ENCODE data around the gene FBXL2. TPM values are rescaled to one million over a fixed set of nuclear protein-coding genes. Genes with fewer than 3 reads are reported as not detected.

The FBXL2 gene
- total and polyA plus RNA-seq, 2 of the 4 experiments (the other 2 are of a cell fraction), result 15.8 to 21.0 TPM

DNA sequence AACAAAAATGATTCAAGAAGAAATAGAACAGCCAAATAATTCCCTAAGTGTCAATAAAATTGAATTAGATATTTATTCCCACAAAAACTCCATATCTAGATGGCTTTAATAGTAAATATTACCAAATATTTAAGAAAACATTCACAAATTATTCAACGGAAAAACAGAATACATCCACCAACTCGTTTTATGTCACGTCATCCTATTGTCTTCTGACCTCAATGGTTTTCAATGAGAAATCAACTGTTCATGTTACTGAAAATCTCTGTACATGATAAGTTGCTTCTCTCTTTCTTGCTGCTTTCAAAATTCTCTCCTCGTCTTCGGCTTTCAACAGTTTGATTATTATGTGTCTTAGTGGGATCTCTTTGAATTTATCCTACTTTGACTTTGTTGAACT, 17.1 kb upstream of the FBXL2 start:
- no peak overlapping the region for H2AK5ac ChIP-seq (ENCODE audit: low read depth, low read length)
- H3K4me1 ChIP-seq (ENCODE audit: control insufficient read depth, insufficient read depth, low read length), result no peaks in the 10 kb centered on the region
- intact Hi-C loops (cut with micrococcal nuclease) (no loop called here), in situ Hi-C loops (cut with MboI; ENCODE audit: low sequenced_read_pairs) (no loop called here), dilution Hi-C loops (cut with HindIII; ENCODE audit: low sequenced_read_pairs, unreplicated experiment) (no loop called here)
- no peak overlapping the region for H2BK20ac ChIP-seq (ENCODE audit: low read depth, low read length)
- no peak overlapping the region for H3K4me3 ChIP-seq (ENCODE audit: insufficient read depth, low read depth, low read length)
- no peak overlapping the region for H3K4ac ChIP-seq (ENCODE audit: low read depth, low read length)
- H3K9ac ChIP-seq (ENCODE audit: low read depth, low read length), result no peak overlapping the region
- H4K8ac ChIP-seq (ENCODE audit: low read depth in 2 of 2, low read length in 2 of 2), result no peak overlapping the region
- H3K23ac ChIP-seq (ENCODE audit: low read depth, low read length), result no peak overlapping the region
- no CpG with 5 or more reads among the region's 5 CpGs for WGBS, 2 experiments (ENCODE audit: extremely low coverage in 2 of 2, insufficient read length in 1 of 2)
- no peak overlapping the region for H4K5ac ChIP-seq (ENCODE audit: low read depth, low read length)
- H3K9me1 ChIP-seq (ENCODE audit: insufficient read depth, low read length), result no peaks in the 10 kb centered on the region
- no peak overlapping the region for H3K4me2 ChIP-seq (ENCODE audit: low read depth, low read length)
- H2AK9ac ChIP-seq (replicated peaks; ENCODE audit: low read depth, low read length, poor library complexity), result no peak overlapping the region
- no peak for ATAC-seq (ENCODE audit: low read depth)
- H3K27ac ChIP-seq (ENCODE audit: insufficient read depth, low read length), result no peak overlapping the region
- H3K14ac ChIP-seq (replicated peaks; ENCODE audit: low read depth, low read length), result no peak overlapping the region
- no peaks in the 10 kb centered on the region for H3K79me1 ChIP-seq (ENCODE audit: low read depth in 1 of 2, low read length in 2 of 2)
- CTCF ChIA-PET, result no interaction called here
- H2BK5ac ChIP-seq (ENCODE audit: low read depth, low read length, poor library complexity, severe bottlenecking), result no peak overlapping the region
- TF ChIP-seq CEBPB (IDR thresholded peaks at IDR 0.05; ENCODE audit: low read depth, low read length), result no peak
- TF ChIP-seq RAD21 (IDR thresholded peaks at IDR 0.05; ENCODE audit: low read length), result no peak
- TF ChIP-seq, protein P1, sequence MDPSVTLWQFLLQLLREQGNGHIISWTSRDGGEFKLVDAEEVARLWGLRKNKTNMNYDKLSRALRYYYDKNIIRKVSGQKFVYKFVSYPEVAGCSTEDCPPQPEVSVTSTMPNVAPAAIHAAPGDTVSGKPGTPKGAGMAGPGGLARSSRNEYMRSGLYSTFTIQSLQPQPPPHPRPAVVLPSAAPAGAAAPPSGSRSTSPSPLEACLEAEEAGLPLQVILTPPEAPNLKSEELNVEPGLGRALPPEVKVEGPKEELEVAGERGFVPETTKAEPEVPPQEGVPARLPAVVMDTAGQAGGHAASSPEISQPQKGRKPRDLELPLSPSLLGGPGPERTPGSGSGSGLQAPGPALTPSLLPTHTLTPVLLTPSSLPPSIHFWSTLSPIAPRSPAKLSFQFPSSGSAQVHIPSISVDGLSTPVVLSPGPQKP (IDR thresholded peaks at IDR 0.05; ENCODE audit: borderline replicate concordance, low read depth, low read length), result no peak
- no peak for TF ChIP-seq MXI1 (IDR thresholded peaks at IDR 0.05; ENCODE audit: borderline replicate concordance, low read depth, low read length)
- TF ChIP-seq FOS (IDR thresholded peaks at IDR 0.05; ENCODE audit: low read depth, low read length), result no peak
- TF ChIP-seq MAZ (IDR thresholded peaks at IDR 0.05; ENCODE audit: borderline replicate concordance, low read depth, low read length), result no peak
- no peak for TF ChIP-seq MAFK (IDR thresholded peaks at IDR 0.05; ENCODE audit: low read depth, low read length)
- no peak for TF ChIP-seq POLR2A (IDR thresholded peaks at IDR 0.05; ENCODE audit: low read depth, low read length)
- H4K20me1 ChIP-seq (ENCODE audit: insufficient read depth, low read length), result no peaks in the 10 kb centered on the region
- no peaks in the 10 kb centered on the region for H3K27me3 ChIP-seq (ENCODE audit: control insufficient read depth, insufficient read depth, low read length)
- POLR2A ChIA-PET (ENCODE audit: unreplicated experiment), result no interaction called here
- no peak overlapping the region for H4K91ac ChIP-seq (ENCODE audit: insufficient read depth, low read depth, low read length)
- H2AFZ ChIP-seq (replicated peaks; ENCODE audit: low read length, poor library complexity), result no peak overlapping the region
- DNase-seq, result no peak
- H2BK15ac ChIP-seq (ENCODE audit: low read depth, low read length), result no peak overlapping the region
- BruUV-seq (replicated peaks), result no TSS peak
- no peaks in the 10 kb centered on the region for H3K36me3 ChIP-seq (ENCODE audit: control insufficient read depth, insufficient read depth, low read length)
- H3K9me3 ChIP-seq (ENCODE audit: control insufficient read depth, insufficient read depth, low read length), result no peaks in the 10 kb centered on the region
- no peak overlapping the region for H3K18ac ChIP-seq (ENCODE audit: low read depth, low read length)
- H2BK120ac ChIP-seq (ENCODE audit: low read depth, low read length), result no peak overlapping the region
- no peak overlapping the region for H3K56ac ChIP-seq (ENCODE audit: extremely low read depth, insufficient read depth, low read length)
